Mucosa of gallbladder (tissue), 1 donor: ENCODE results near the gene TMEM178A. TPM values are rescaled to one million over a fixed set of nuclear protein-coding genes. Genes with fewer than 3 reads are reported as not detected.

Experiments used
- DNase-seq: peaks from one replicate; pipeline ENCODE4 v3.0.0-alpha.2; 2020; ENCODE audit warnings: low spot score
- total RNA-seq: library from RNA; stranded (reverse); gene quantifications from one replicate; pipeline ENCODE4 v1.2.1, GENCODE V29; 2021
- donor health status: DM: no; HTN: no; CAD: no.

TMEM178A gene
- total RNA-seq, 1 donor from 2014 or later: 2.7 TPM

- no peak for DNase-seq
These were observed 73.7 kb downstream of the TMEM178A start for GRCh38 chr2:39739386-39739785.

GRCh38 chr2:39741871-39742270, 76.2 kb downstream of the TMEM178A start:
- DNase-seq: no peak

- no peak for DNase-seq
These were observed 77.6 kb downstream of the TMEM178A start for GRCh38 chr2:39743269-39743776.

GRCh38 chr2:39755466-39755865, 89.7 kb downstream of the TMEM178A start:
- DNase-seq: no peak

- DNase-seq: no peak
These were observed 91.4 kb downstream of the TMEM178A start for GRCh38 chr2:39757156-39757555.

GRCh38 chr2:39762448-39762847, 96.7 kb downstream of the TMEM178A start:
- no peak for DNase-seq

Other genes starting within 250 kb of the TMEM178A start
- 69.2 TPM for gene MAP4K3, start 228.6 kb upstream of the TMEM178A start, total RNA-seq
- gene THUMPD2, start 113.3 kb downstream of the TMEM178A start, total RNA-seq: 6.2 TPM